ENCODE results near the gene UMODL1. TPM values are rescaled to one million over a fixed set of nuclear protein-coding genes. Genes with fewer than 3 reads are reported as not detected.

UMODL1 gene
- total RNA-seq, 6 donors from 2014 or later = 0.07 to 6.3 (median 0.59) TPM; not detected in 1

- no peaks in the 10 kb centered on the region for H3K9me3 ChIP-seq
- H3K27me3 ChIP-seq = no peaks in the 10 kb centered on the region
- peak in 1 of 2 donors; percentile 53 for DNase-seq
- H3K4me1 ChIP-seq = peaks cover 23 to 57% (median 44%) of the 10 kb centered on the region in 4 donors
- no peak for TF ChIP-seq POLR2AphosphoS5 (IDR thresholded peaks at IDR 0.05)
- peak in 1 of 4 donors; percentile 9 for TF ChIP-seq EP300 (IDR thresholded peaks at IDR 0.05)
- no peak for TF ChIP-seq CTCF (IDR thresholded peaks at IDR 0.05)
- TF ChIP-seq POLR2A (IDR thresholded peaks at IDR 0.05) = no peak
- no peaks in the 10 kb centered on the region for H3K36me3 ChIP-seq
- ATAC-seq (ENCODE audit: low FRiP score in 2 of 2) = no peak
- WGBS, 2 donors = 49 to 54% methylated on average over 11 of the region's 11 CpGs
- H3K4me3 ChIP-seq = no peak overlapping the region
- H3K27ac ChIP-seq = peak overlapping the region; percentile 43 to 69 (median 64)
Measured at GRCh38 chr21:42057851-42058437, 13.2 kb upstream of the UMODL1 start.

- Histone ChIP-seq H3K4me1 (peaks cover 28 to 65% (median 52%) of the 10 kb centered on the region in 4 donors), H3K4me3 (no peak overlapping the region), H3K27me3 (no peaks in the 10 kb centered on the region), H3K36me3 (no peaks in the 10 kb centered on the region), H3K9me3 (no peaks in the 10 kb centered on the region), H3K27ac (peak overlapping the region; percentile 43 to 69 (median 64))
- TF ChIP-seq EP300 (IDR thresholded peaks at IDR 0.05) = peak in 1 of 4 donors; percentile 55
- TF ChIP-seq POLR2A (IDR thresholded peaks at IDR 0.05) = no peak
- WGBS, 2 donors = 68 to 89% methylated on average over 11 of the region's 11 CpGs
- no peak for DNase-seq
- no peak for ATAC-seq (ENCODE audit: low FRiP score in 2 of 2)
Measured at GRCh38 chr21:42058631-42059111, 12.4 kb upstream of the UMODL1 start.

GRCh38 chr21:42059141-42059540, 12.0 kb upstream of the UMODL1 start:
- ATAC-seq (ENCODE audit: low FRiP score in 2 of 2) (no peak), DNase-seq (peak in 1 of 2 donors; percentile 61)
- H3K4me3 ChIP-seq = no peak overlapping the region
- peaks cover 28 to 69% (median 55%) of the 10 kb centered on the region in 4 donors for H3K4me1 ChIP-seq
- no peaks in the 10 kb centered on the region for H3K9me3 ChIP-seq
- no peaks in the 10 kb centered on the region for H3K27me3 ChIP-seq
- peak overlapping the region in 1 of 4 donors; percentile 69 for H3K27ac ChIP-seq
- WGBS, 2 donors = 80 to 84% methylated on average over 7 to 9 of the region's 9 CpGs
- no peaks in the 10 kb centered on the region for H3K36me3 ChIP-seq
- TF ChIP-seq CTCF (IDR thresholded peaks at IDR 0.05) (no peak), POLR2AphosphoS5 (IDR thresholded peaks at IDR 0.05) (no peak), EP300 (IDR thresholded peaks at IDR 0.05) (no peak), POLR2A (IDR thresholded peaks at IDR 0.05) (no peak)

- no peak overlapping the region for H3K27ac ChIP-seq
- no peak for DNase-seq
- peaks cover 28 to 72% (median 58%) of the 10 kb centered on the region in 4 donors for H3K4me1 ChIP-seq
- 74 to 87% methylated on average over 9 to 10 of the region's 10 CpGs for WGBS, 2 donors
- ATAC-seq (ENCODE audit: low FRiP score in 2 of 2) = no peak
- no peaks in the 10 kb centered on the region for H3K27me3 ChIP-seq
- TF ChIP-seq EP300 (IDR thresholded peaks at IDR 0.05) (no peak), CTCF (IDR thresholded peaks at IDR 0.05) (no peak), POLR2A (IDR thresholded peaks at IDR 0.05) (no peak), POLR2AphosphoS5 (IDR thresholded peaks at IDR 0.05) (no peak)
- no peaks in the 10 kb centered on the region for H3K36me3 ChIP-seq
- H3K9me3 ChIP-seq = no peaks in the 10 kb centered on the region
- no peak overlapping the region for H3K4me3 ChIP-seq
Measured at GRCh38 chr21:42059721-42060120, 11.4 kb upstream of the UMODL1 start.

- peaks cover 28 to 72% (median 58%) of the 10 kb centered on the region in 4 donors for H3K4me1 ChIP-seq
- H3K4me3 ChIP-seq = no peak overlapping the region
- no peaks in the 10 kb centered on the region for H3K9me3 ChIP-seq
- no peaks in the 10 kb centered on the region for H3K36me3 ChIP-seq
- no peak for DNase-seq
- WGBS, 2 donors = 85 to 93% methylated on average over 7 to 15 of the region's 15 CpGs
- H3K27ac ChIP-seq = no peak overlapping the region
- TF ChIP-seq EP300 (IDR thresholded peaks at IDR 0.05) (no peak), POLR2AphosphoS5 (IDR thresholded peaks at IDR 0.05) (no peak), CTCF (IDR thresholded peaks at IDR 0.05) (no peak), POLR2A (IDR thresholded peaks at IDR 0.05) (no peak)
- H3K27me3 ChIP-seq = no peaks in the 10 kb centered on the region
- no peak for ATAC-seq (ENCODE audit: low FRiP score in 2 of 2)
Measured at GRCh38 chr21:42060166-42060565, 11.0 kb upstream of the UMODL1 start.
